HG02885 (cell line): Measurements from ENCODE around the gene CSN3.
"Not testable (repeated sequence)": the region's sequence is repeated elsewhere in the genome, so short reads cannot be mapped to it uniquely, and the experiment has no call there.

Experiments used
- ATAC-seq: cut with Tn5 transposase; IDR thresholded peaks from one replicate; pipeline ENCODE4 v1.9.1; 2021; ENCODE audit warnings: mild to moderate bottlenecking; ENCODE audit not compliant: unreplicated experiment, poor library complexity

CSN3 gene

GRCh38 chr4:70242297-70242696, at the start of gene CSN3:
Gene CSN3, plus strand, starts transcription at chr4:70242597. Its CDS starts 2,223 bp downstream, at chr4:70244820.
- ATAC-seq = not testable (repeated sequence)

GRCh38 chr4:70192895-70193294, 49.5 kb upstream of the CSN3 start:
- no peak for ATAC-seq

- ATAC-seq = no peak
These were observed 47.0 kb upstream of the CSN3 start, which contains the start of gene ODAM for GRCh38 chr4:70195425-70195824. Gene ODAM, plus strand, starts transcription at chr4:70195725. Its CDS starts 819 bp downstream, at chr4:70196544.

- ATAC-seq = no peak
These were observed 45.5 kb upstream of the CSN3 start for GRCh38 chr4:70196857-70197256.

- ATAC-seq = no peak
These were observed 44.6 kb upstream of the CSN3 start for GRCh38 chr4:70197842-70198241.

- no peak for ATAC-seq
These were observed 38.8 kb upstream of the CSN3 start for GRCh38 chr4:70203601-70204000.

- ATAC-seq = not testable (repeated sequence)
These were observed 29.6 kb upstream of the CSN3 start for GRCh38 chr4:70212752-70213151.

GRCh38 chr4:70216109-70216508, 26.3 kb upstream of the CSN3 start:
- not testable (repeated sequence) for ATAC-seq

- not testable (repeated sequence) for ATAC-seq
These were observed 25.8 kb upstream of the CSN3 start for GRCh38 chr4:70216550-70216949.

GRCh38 chr4:70221389-70221788, 21.0 kb upstream of the CSN3 start:
- not testable (repeated sequence) for ATAC-seq

- not testable (repeated sequence) for ATAC-seq
These were observed 20.6 kb upstream of the CSN3 start for GRCh38 chr4:70221818-70222217.

GRCh38 chr4:70225824-70226223, 16.6 kb upstream of the CSN3 start, which contains the start of gene FDCSP:
Gene FDCSP, plus strand, starts transcription at chr4:70226124. Its CDS starts 5,071 bp downstream, at chr4:70231195.
- no peak for ATAC-seq

GRCh38 chr4:70236125-70236524, 6.3 kb upstream of the CSN3 start:
- ATAC-seq = no peak

GRCh38 chr4:70239131-70239883, 3.1 kb upstream of the CSN3 start:
- no peak for ATAC-seq

- no peak for ATAC-seq
These were observed 2.4 kb upstream of the CSN3 start for GRCh38 chr4:70239884-70240591.

- no peak for ATAC-seq
These were observed 694 bp downstream of the CSN3 start for GRCh38 chr4:70243091-70243490.

- ATAC-seq = no peak
These were observed 9.0 kb downstream of the CSN3 start for GRCh38 chr4:70251250-70251944.

- ATAC-seq = no peak
These were observed 9.5 kb downstream of the CSN3 start for GRCh38 chr4:70251945-70252277.

- ATAC-seq = no peak
These were observed 27.3 kb downstream of the CSN3 start for GRCh38 chr4:70269674-70270073.

GRCh38 chr4:70277121-70277520, 34.7 kb downstream of the CSN3 start:
- no peak for ATAC-seq

- no peak for ATAC-seq
These were observed 38.2 kb downstream of the CSN3 start for GRCh38 chr4:70280567-70280966.
